Sigmoid colon (tissue), 7 donors: ENCODE data around the gene STAT4. TPM values are rescaled to one million over a fixed set of nuclear protein-coding genes. Genes with fewer than 3 reads are reported as not detected.

Experiments used
- DNase-seq: peaks from one replicate; pipeline ENCODE4 v3.0.0-alpha.2; 2019
- H3K27ac ChIP-seq, 4 donors: fragments of 200-600 bp; sonication (generic); one replicate each; pipeline ENCODE4 v1.5.1; 2016 to 2019; ENCODE audit warnings: mild to moderate bottlenecking in 1 of 4
- H3K27me3 ChIP-seq, 3 donors: fragments of 200-600 bp; sonication (generic); one replicate each; pipeline ENCODE4 v1.5.1; 2019; ENCODE audit warnings: mild to moderate bottlenecking in 1 of 3
- H3K36me3 ChIP-seq, 4 donors: fragments of 200-600 bp; sonication (generic); one replicate each; pipeline ENCODE4 v1.5.1; 2016 to 2019
- H3K4me1 ChIP-seq, 4 donors: fragments of 200-600 bp; sonication (generic); one replicate each; pipeline ENCODE4 v1.5.1; 2017 to 2019
- H3K4me3 ChIP-seq, 4 donors: fragments of 200-600 bp; sonication (generic); one replicate each; pipeline ENCODE4 v1.5.1; 2017 to 2019; ENCODE audit warnings: mild to moderate bottlenecking in 2 of 4, moderate library complexity in 1 of 4
- H3K9me3 ChIP-seq, 4 donors: fragments of 200-600 bp in 3 of 4; sonication (generic) in 3 of 4; one replicate each; pipeline versions ENCODE4 v1.5.1 to v1.6.1; 2013 to 2019
- CTCF ChIP-seq, 4 experiments: fragments of 450-650 bp in 3 of 4; fragments of 200-600 bp in 1 of 4; IDR thresholded peaks; one replicate each; pipeline ENCODE4 v1.5.1; 2016 to 2019; ENCODE audit warnings: antibody characterized with exemption in 4 of 4, mild to moderate bottlenecking in 3 of 4, moderate library complexity in 2 of 4
- EP300 ChIP-seq, 4 donors: sonication (generic); formaldehyde crosslinking; IDR thresholded peaks; one replicate each; pipeline ENCODE4 v1.6.1; 2017; ENCODE audit warnings: antibody characterized with exemption in 4 of 4
- POLR2A ChIP-seq, 2 donors: fragments of 450-650 bp; IDR thresholded peaks; one replicate each; pipeline ENCODE4 v1.6.1; 2016; ENCODE audit warnings: antibody characterized with exemption in 2 of 2, mild to moderate bottlenecking in 2 of 2, moderate library complexity in 2 of 2
- POLR2AphosphoS5 ChIP-seq, 4 donors: sonication (generic); formaldehyde crosslinking; IDR thresholded peaks; one replicate each; pipeline ENCODE4 v1.6.1; 2017; ENCODE audit warnings: antibody characterized with exemption in 4 of 4
- WGBS, 2 donors: extraction: QIAGEN DNeasy Blood & Tissue Kit; methylation state at CpG; one replicate each; pipeline ENCODE4 v1.1.7; 2013; 5-methylcytosine and 5-hydroxymethylcytosine counted together
- intact Hi-C: fragments of 100-400 bp; cut with DNase I; formaldehyde crosslinking; loops from one replicate; pipeline ENCODE4 v1.15.1; 2023
- polyA plus RNA-seq, 3 donors: library from polyadenylated mRNA; stranded (reverse); fragments of 200-250 nt; gene quantifications; one replicate each; pipeline ENCODE4 v1.2.3, GENCODE V29; 2013
- total RNA-seq, 4 donors: library from RNA; depleted of rRNA; stranded (reverse); fragments of >200 nt; gene quantifications; one replicate each; pipeline ENCODE4 v1.1.0, GENCODE V29; 2016
- donor health status: healthy with polysubstance abuse.
- donor health status: Bipolar disorder and iron deficiency.
- donor health status: healthy.

Gene STAT4
- total and polyA plus RNA-seq, 7 donors: 0.46 to 4.6 (median 0.70) TPM; not detected in 1

GRCh38 chr2:191038241-191038725, 112.5 kb downstream of the STAT4 start:
- 45 to 55% methylated on average over 2 of the region's 2 CpGs for WGBS, 2 donors
- Histone ChIP-seq H3K27me3 (no peaks in the 10 kb centered on the region), H3K9me3 (no peaks in the 10 kb centered on the region), H3K27ac (no peak overlapping the region), H3K4me3 (no peak overlapping the region), H3K36me3 (no peaks in the 10 kb centered on the region), H3K4me1 (no peaks in the 10 kb centered on the region)
- no peak for DNase-seq
- intact Hi-C loops: no loop called here
- TF ChIP-seq EP300 (IDR thresholded peaks at IDR 0.05) (no peak), POLR2A (IDR thresholded peaks at IDR 0.05) (no peak), CTCF (IDR thresholded peaks at IDR 0.05) (no peak)

GRCh38 chr2:191037351-191037750, 113.4 kb downstream of the STAT4 start:
- TF ChIP-seq POLR2A (IDR thresholded peaks at IDR 0.05) (no peak), POLR2AphosphoS5 (IDR thresholded peaks at IDR 0.05) (no peak), EP300 (IDR thresholded peaks at IDR 0.05) (no peak), CTCF (IDR thresholded peaks at IDR 0.05) (no peak)
- Histone ChIP-seq H3K36me3 (no peaks in the 10 kb centered on the region), H3K9me3 (no peaks in the 10 kb centered on the region), H3K4me1 (no peaks in the 10 kb centered on the region), H3K27me3 (no peaks in the 10 kb centered on the region), H3K27ac (no peak overlapping the region), H3K4me3 (no peak overlapping the region)
- DNase-seq: no peak
- WGBS, 2 donors: 93 to 94% methylated on average over 4 of the region's 4 CpGs
- intact Hi-C loops: no loop called here

GRCh38 chr2:191036363-191036762, 114.4 kb downstream of the STAT4 start:
- H3K36me3 ChIP-seq: no peaks in the 10 kb centered on the region
- H3K27me3 ChIP-seq: no peaks in the 10 kb centered on the region
- DNase-seq: no peak
- intact Hi-C loops: no loop called here
- H3K4me3 ChIP-seq: no peak overlapping the region
- H3K9me3 ChIP-seq: no peaks in the 10 kb centered on the region
- no peaks in the 10 kb centered on the region for H3K4me1 ChIP-seq
- H3K27ac ChIP-seq: no peak overlapping the region
- 95 to 98% methylated on average over 2 of the region's 2 CpGs for WGBS, 2 donors
- no peak for TF ChIP-seq CTCF (IDR thresholded peaks at IDR 0.05)
- TF ChIP-seq POLR2A (IDR thresholded peaks at IDR 0.05): no peak
- TF ChIP-seq POLR2AphosphoS5 (IDR thresholded peaks at IDR 0.05): no peak
- TF ChIP-seq EP300 (IDR thresholded peaks at IDR 0.05): no peak

- Histone ChIP-seq H3K4me3 (no peak overlapping the region), H3K27me3 (no peaks in the 10 kb centered on the region), H3K4me1 (no peaks in the 10 kb centered on the region), H3K27ac (peak overlapping the region in 1 of 4 donors; percentile 11), H3K9me3 (no peaks in the 10 kb centered on the region), H3K36me3 (no peaks in the 10 kb centered on the region)
- intact Hi-C loops: no loop called here
- no peak for DNase-seq
- TF ChIP-seq CTCF (IDR thresholded peaks at IDR 0.05) (no peak), POLR2A (IDR thresholded peaks at IDR 0.05) (no peak), POLR2AphosphoS5 (IDR thresholded peaks at IDR 0.05) (no peak), EP300 (IDR thresholded peaks at IDR 0.05) (no peak)
- 84 to 85% methylated on average over 8 of the region's 8 CpGs for WGBS, 2 donors
These were observed 118.0 kb downstream of the STAT4 start for GRCh38 chr2:191032588-191033429.
